K562 (cell line): ENCODE results near the gene MGST1. TPM values are rescaled to one million over a fixed set of nuclear protein-coding genes. Genes with fewer than 3 reads are reported as not detected.

ENCODE experiments used
- ZNF592 ChIP-seq: fragments of 450-650 bp; IDR thresholded peaks from 2 replicates; pipeline ENCODE4 v1.6.1; 2017; ENCODE audit warnings: antibody characterized with exemption, mild to moderate bottlenecking
- polyA plus RNA-seq, 8 experiments: library from polyadenylated mRNA; depleted of rRNA in 4 of 8; stranded (reverse) in 5 of 8; unstranded in 3 of 8; fragments of >200 nt; fragmentation: Nextera tagmentation in 2 of 8; fragmentation: Illumina TruSeq in 1 of 8; extraction: Ambion mirVana in 2 of 8; extraction: Trizol in 1 of 8; gene quantifications; 2 replicates each; pipeline versions ENCODE4 v1.2.1 to v1.2.3, GENCODE V29; 2011 to 2014; ENCODE audit warnings: inconsistent platforms in 1 of 8, missing spikeins in 1 of 8
- total RNA-seq, 7 experiments: library from RNA; depleted of rRNA in 6 of 7; stranded (reverse); fragments of >200 nt in 6 of 7; fragmentation: Illumina TruSeq in 2 of 7; extraction: Trizol in 2 of 7; gene quantifications; 2 replicates each; pipeline versions ENCODE4 v1.2.1 to v1.2.3, GENCODE V29; 2011 to 2021; ENCODE audit warnings: low replicate concordance in 1 of 7
- TF ChIP-seq, protein P1 (sequence below): sonication (generic); formaldehyde crosslinking; IDR thresholded peaks from 2 replicates; pipeline ENCODE4 v1.8.1; 2023; ENCODE audit warnings: mild to moderate bottlenecking, missing genetic modification reagents

The MGST1 gene
- total and polyA plus RNA-seq, 9 of the 15 experiments (the other 6 are each of a cell fraction or from before 2014, with no cell fraction given): 12.1 to 190 (median 73.3) TPM

DNA sequence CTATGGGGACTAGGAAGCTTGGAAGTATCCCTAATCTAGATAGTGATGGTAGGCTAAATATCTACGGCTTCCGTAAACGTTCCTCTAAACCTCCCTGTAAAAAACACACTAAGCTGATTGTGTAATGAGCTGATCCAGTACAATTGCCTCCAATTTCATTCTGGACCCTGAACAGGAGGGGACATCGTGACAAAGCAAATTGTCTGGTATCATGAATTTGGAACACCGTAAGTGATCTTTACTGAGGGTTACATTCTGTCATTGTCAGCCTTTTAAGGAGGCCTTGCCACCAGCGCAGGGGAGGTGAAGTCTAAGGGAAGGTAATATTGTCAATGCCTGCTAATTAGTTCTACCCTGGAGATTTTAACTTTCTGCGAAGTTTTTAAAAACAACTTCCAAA is 487 bp upstream of the MGST1 start (continued):
- TF ChIP-seq, protein P1, sequence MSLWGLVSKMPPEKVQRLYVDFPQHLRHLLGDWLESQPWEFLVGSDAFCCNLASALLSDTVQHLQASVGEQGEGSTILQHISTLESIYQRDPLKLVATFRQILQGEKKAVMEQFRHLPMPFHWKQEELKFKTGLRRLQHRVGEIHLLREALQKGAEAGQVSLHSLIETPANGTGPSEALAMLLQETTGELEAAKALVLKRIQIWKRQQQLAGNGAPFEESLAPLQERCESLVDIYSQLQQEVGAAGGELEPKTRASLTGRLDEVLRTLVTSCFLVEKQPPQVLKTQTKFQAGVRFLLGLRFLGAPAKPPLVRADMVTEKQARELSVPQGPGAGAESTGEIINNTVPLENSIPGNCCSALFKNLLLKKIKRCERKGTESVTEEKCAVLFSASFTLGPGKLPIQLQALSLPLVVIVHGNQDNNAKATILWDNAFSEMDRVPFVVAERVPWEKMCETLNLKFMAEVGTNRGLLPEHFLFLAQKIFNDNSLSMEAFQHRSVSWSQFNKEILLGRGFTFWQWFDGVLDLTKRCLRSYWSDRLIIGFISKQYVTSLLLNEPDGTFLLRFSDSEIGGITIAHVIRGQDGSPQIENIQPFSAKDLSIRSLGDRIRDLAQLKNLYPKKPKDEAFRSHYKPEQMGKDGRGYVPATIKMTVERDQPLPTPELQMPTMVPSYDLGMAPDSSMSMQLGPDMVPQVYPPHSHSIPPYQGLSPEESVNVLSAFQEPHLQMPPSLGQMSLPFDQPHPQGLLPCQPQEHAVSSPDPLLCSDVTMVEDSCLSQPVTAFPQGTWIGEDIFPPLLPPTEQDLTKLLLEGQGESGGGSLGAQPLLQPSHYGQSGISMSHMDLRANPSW (CRISPR knock-in tag): no peak
- TF ChIP-seq ZNF592: no peak
- TF ChIP-seq, all 486 proteins: peak for 2
